Caco-2 (cell line): ENCODE results near the gene CACNA1I. TPM values are rescaled to one million over a fixed set of nuclear protein-coding genes. Genes with fewer than 3 reads are reported as not detected.

Experiments used
- BruUV-seq: library from RNA; stranded (reverse); fragments of 400-500 nt; replicated peaks from 2 replicates; lab custom pipeline; 2021; lab: Mats Ljungman, UMichigan
- CTCF ChIA-PET: fragments of 300-600 bp; sonication (Branson Sonifier 250); formaldehyde crosslinking; loops from one replicate; lab custom pipeline; 2022; ENCODE audit warnings: antibody characterized with exemption; lab: Charles Lee
- POLR2A ChIA-PET: fragments of 300-600 bp; sonication (Branson Sonifier 250); formaldehyde crosslinking; loops from one replicate; lab custom pipeline; 2022; ENCODE audit warnings: antibody characterized with exemption; lab: Charles Lee
- DNase-seq, 2 experiments: peaks; one replicate each; pipeline versions ENCODE4 v3.0.0 to v3.0.0-alpha.2; 2020 to 2022
- H3K27me3 ChIP-seq: replicated peaks from 2 replicates; pipeline ENCODE4 v1.6.0; 2011; ENCODE audit warnings: low read length; ENCODE audit not compliant: control insufficient read depth, insufficient read depth
- H3K36me3 ChIP-seq: 2 replicates; pipeline ENCODE4 v1.5.1; 2011; ENCODE audit warnings: low read length; ENCODE audit not compliant: control insufficient read depth, insufficient read depth
- H3K4me1 ChIP-seq: fragments of 250-450 bp; sonication (Bioruptor Pico); 2 replicates; pipeline ENCODE4 v1.5.1; 2020; ENCODE audit warnings: mild to moderate bottlenecking
- H3K4me3 ChIP-seq: 2 replicates; pipeline ENCODE4 v1.5.1; 2011; ENCODE audit warnings: low read depth, mild to moderate bottlenecking, control low read depth, low read length
- H3K9me3 ChIP-seq: fragments of 250-450 bp; sonication (Bioruptor Pico); 2 replicates; pipeline ENCODE4 v1.5.1; 2020; ENCODE audit warnings: mild to moderate bottlenecking, moderate library complexity
- H3K27ac Mint-ChIP-seq: one replicate; pipeline ENCODE4 v1.8.0; 2022; ENCODE audit warnings: mixed read lengths; ENCODE audit not compliant: unreplicated experiment
- H3K27me3 Mint-ChIP-seq: one replicate; pipeline ENCODE4 v1.8.0; 2022; ENCODE audit warnings: mixed read lengths; ENCODE audit not compliant: insufficient read depth, unreplicated experiment
- H3K36me3 Mint-ChIP-seq: one replicate; pipeline ENCODE4 v1.8.0; 2022; ENCODE audit warnings: mild to moderate bottlenecking, mixed read lengths; ENCODE audit not compliant: insufficient read depth, unreplicated experiment
- H3K4me1 Mint-ChIP-seq: one replicate; pipeline ENCODE4 v1.8.0; 2022; ENCODE audit warnings: low read depth, mixed read lengths; ENCODE audit not compliant: unreplicated experiment
- H3K4me3 Mint-ChIP-seq: one replicate; pipeline ENCODE4 v1.8.0; 2022; ENCODE audit warnings: mild to moderate bottlenecking, moderate library complexity, mixed read lengths; ENCODE audit not compliant: unreplicated experiment
- H3K9me3 Mint-ChIP-seq: one replicate; pipeline ENCODE4 v1.8.0; 2022; ENCODE audit warnings: mixed read lengths; ENCODE audit not compliant: unreplicated experiment
- CTCF ChIP-seq, 2 experiments: fragments of 200-600 bp in 1 of 2; IDR thresholded peaks; 1 replicate in 1 of 2; 2 replicates in 1 of 2; pipeline versions ENCODE4 v1.5.1 to v1.8.0; 2011 to 2022; ENCODE audit warnings: antibody characterized with exemption in 1 of 2, control low read depth in 1 of 2, inconsistent platforms in 1 of 2, low read depth in 1 of 2, low read length in 1 of 2, mild to moderate bottlenecking in 1 of 2, moderate library complexity in 1 of 2; ENCODE audit not compliant: insufficient read depth in 1 of 2, severe bottlenecking in 1 of 2, unreplicated experiment in 1 of 2
- intact Hi-C: fragments of 100-400 bp; cut with micrococcal nuclease; formaldehyde crosslinking; loops from one replicate; pipeline ENCODE4 v1.10.0; 2022; ENCODE audit not compliant: unreplicated experiment
- total RNA-seq: library from RNA; stranded (reverse); gene quantifications from 2 replicates; pipeline ENCODE4 v1.2.3, GENCODE V29; 2022

The CACNA1I gene
- total RNA-seq, 1 experiment from 2014 or later: not detected

GRCh38 chr22:39693943-39694500 is 123.5 kb downstream of the CACNA1I start:
- peaks cover 17% of the 10 kb centered on the region for H3K27me3 Mint-ChIP-seq
- no peaks in the 10 kb centered on the region for H3K9me3 ChIP-seq
- no peaks in the 10 kb centered on the region for H3K4me1 ChIP-seq
- DNase-seq: no peak
- BruUV-seq: no TSS peak
- POLR2A ChIA-PET: no interaction called here
- no peak overlapping the region for H3K27ac Mint-ChIP-seq
- intact Hi-C loops: no loop called here
- H3K4me3 Mint-ChIP-seq: no peak overlapping the region
- no peaks in the 10 kb centered on the region for H3K27me3 ChIP-seq
- no peaks in the 10 kb centered on the region for H3K4me1 Mint-ChIP-seq
- TF ChIP-seq CTCF (IDR thresholded peaks at IDR 0.05; ENCODE audit: insufficient read depth in 1 of 2, low read depth in 1 of 2, low read length in 1 of 2, severe bottlenecking in 1 of 2, unreplicated experiment in 1 of 2): no peak
- H3K4me3 ChIP-seq: no peak overlapping the region
- H3K36me3 Mint-ChIP-seq: no peaks in the 10 kb centered on the region
- CTCF ChIA-PET: no interaction called here
- H3K36me3 ChIP-seq: no peaks in the 10 kb centered on the region
- no peaks in the 10 kb centered on the region for H3K9me3 Mint-ChIP-seq

GRCh38 chr22:39697790-39698430 is 127.4 kb downstream of the CACNA1I start:
- no TSS peak for BruUV-seq
- intact Hi-C loops: no loop called here
- no peak overlapping the region for H3K4me3 ChIP-seq
- no peak overlapping the region for H3K4me3 Mint-ChIP-seq
- no peaks in the 10 kb centered on the region for H3K4me1 Mint-ChIP-seq
- ChIA-PET CTCF (no interaction called here), POLR2A (no interaction called here)
- H3K27me3 Mint-ChIP-seq: peaks cover 10% of the 10 kb centered on the region
- no peaks in the 10 kb centered on the region for H3K4me1 ChIP-seq
- DNase-seq: no peak
- no peak for TF ChIP-seq CTCF (IDR thresholded peaks at IDR 0.05; ENCODE audit: insufficient read depth in 1 of 2, low read depth in 1 of 2, low read length in 1 of 2, severe bottlenecking in 1 of 2, unreplicated experiment in 1 of 2)
- H3K9me3 Mint-ChIP-seq: no peaks in the 10 kb centered on the region
- no peaks in the 10 kb centered on the region for H3K9me3 ChIP-seq
- no peaks in the 10 kb centered on the region for H3K27me3 ChIP-seq
- H3K36me3 Mint-ChIP-seq: no peaks in the 10 kb centered on the region
- H3K27ac Mint-ChIP-seq: no peak overlapping the region
- no peaks in the 10 kb centered on the region for H3K36me3 ChIP-seq

GRCh38 chr22:39699631-39700360 is 129.2 kb downstream of the CACNA1I start:
- Mint-ChIP-seq H3K27ac (no peak overlapping the region), H3K27me3 (peaks cover 5% of the 10 kb centered on the region), H3K9me3 (no peaks in the 10 kb centered on the region), H3K4me3 (no peak overlapping the region), H3K36me3 (no peaks in the 10 kb centered on the region), H3K4me1 (no peaks in the 10 kb centered on the region)
- intact Hi-C loops: no loop called here
- TF ChIP-seq CTCF (IDR thresholded peaks at IDR 0.05; ENCODE audit: insufficient read depth in 1 of 2, low read depth in 1 of 2, low read length in 1 of 2, severe bottlenecking in 1 of 2, unreplicated experiment in 1 of 2): no peak
- CTCF ChIA-PET: no interaction called here
- no peaks in the 10 kb centered on the region for H3K4me1 ChIP-seq
- no peaks in the 10 kb centered on the region for H3K36me3 ChIP-seq
- no peaks in the 10 kb centered on the region for H3K27me3 ChIP-seq
- DNase-seq: no peak
- no TSS peak for BruUV-seq
- H3K4me3 ChIP-seq: no peak overlapping the region
- no peaks in the 10 kb centered on the region for H3K9me3 ChIP-seq
- POLR2A ChIA-PET: no interaction called here
